ENCODE data around the gene DAAM2.
A peak's percentile ranks its signal among the peaks of the same experiment; 100 is the strongest.

Gene DAAM2

GRCh38 chr6:39929733-39930461 is 137.7 kb downstream of the DAAM2 start:
- Histone ChIP-seq H3K36me3 (ENCODE audit: control insufficient read depth, insufficient read depth, low read length) (peaks cover 17% of the 10 kb centered on the region), H3K4me3 (ENCODE audit: extremely low read depth, insufficient read depth, low read length, poor library complexity, severe bottlenecking) (no peak overlapping the region), H3K4me1 (ENCODE audit: control insufficient read depth, insufficient read depth, low read length, poor library complexity, severe bottlenecking) (peaks cover 16% of the 10 kb centered on the region), H3K27ac (ENCODE audit: low read depth, low read length, severe bottlenecking) (no peak overlapping the region), H3K9me3 (ENCODE audit: control insufficient read depth, low read length) (no peaks in the 10 kb centered on the region)
- WGBS, 2 experiments (ENCODE audit: insufficient coverage in 2 of 2), result 91 to 95% methylated on average over 9 to 10 of the region's 11 CpGs

- Histone ChIP-seq H3K36me3 (ENCODE audit: control insufficient read depth, insufficient read depth, low read length) (peaks cover 11% of the 10 kb centered on the region), H3K9me3 (ENCODE audit: control insufficient read depth, low read length) (no peaks in the 10 kb centered on the region), H3K4me1 (ENCODE audit: control insufficient read depth, insufficient read depth, low read length, poor library complexity, severe bottlenecking) (peaks cover 16% of the 10 kb centered on the region), H3K4me3 (ENCODE audit: extremely low read depth, insufficient read depth, low read length, poor library complexity, severe bottlenecking) (no peak overlapping the region), H3K27ac (ENCODE audit: low read depth, low read length, severe bottlenecking) (no peak overlapping the region)
- 83 to 94% methylated on average over 1 to 3 of the region's 4 CpGs for whole genome bisulfite sequencing, 2 experiments (ENCODE audit: insufficient coverage in 2 of 2)
Observed at GRCh38 chr6:39930540-39930939, 138.4 kb downstream of the DAAM2 start.

- H3K27ac ChIP-seq (ENCODE audit: low read depth, low read length, severe bottlenecking), result no peak overlapping the region
- no peak overlapping the region for H3K4me3 ChIP-seq (ENCODE audit: extremely low read depth, insufficient read depth, low read length, poor library complexity, severe bottlenecking)
- 86% methylated on average over 1 of the region's 1 CpG; no CpG with 5 or more reads in 1 of the 2 experiments for WGBS, 2 experiments (ENCODE audit: insufficient coverage in 2 of 2)
- no peaks in the 10 kb centered on the region for H3K9me3 ChIP-seq (ENCODE audit: control insufficient read depth, low read length)
- H3K4me1 ChIP-seq (ENCODE audit: control insufficient read depth, insufficient read depth, low read length, poor library complexity, severe bottlenecking), result peaks cover 16% of the 10 kb centered on the region
- peaks cover 4% of the 10 kb centered on the region for H3K36me3 ChIP-seq (ENCODE audit: control insufficient read depth, insufficient read depth, low read length)
Observed at GRCh38 chr6:39931607-39932006, 139.4 kb downstream of the DAAM2 start.

- Histone ChIP-seq H3K4me3 (ENCODE audit: extremely low read depth, insufficient read depth, low read length, poor library complexity, severe bottlenecking) (no peak overlapping the region), H3K4me1 (ENCODE audit: control insufficient read depth, insufficient read depth, low read length, poor library complexity, severe bottlenecking) (peaks cover 16% of the 10 kb centered on the region), H3K9me3 (ENCODE audit: control insufficient read depth, low read length) (no peaks in the 10 kb centered on the region), H3K36me3 (ENCODE audit: control insufficient read depth, insufficient read depth, low read length) (no peaks in the 10 kb centered on the region), H3K27ac (ENCODE audit: low read depth, low read length, severe bottlenecking) (no peak overlapping the region)
- WGBS, 2 experiments (ENCODE audit: insufficient coverage in 2 of 2), result 97 to 98% methylated on average over 6 of the region's 8 CpGs
Observed at GRCh38 chr6:39932386-39932910, 140.3 kb downstream of the DAAM2 start.

- no peak overlapping the region for H3K27ac ChIP-seq (ENCODE audit: low read depth, low read length, severe bottlenecking)
- WGBS, 2 experiments (ENCODE audit: insufficient coverage in 2 of 2), result 10 to 14% methylated on average over 5 to 9 of the region's 9 CpGs
- peaks cover 16% of the 10 kb centered on the region for H3K4me1 ChIP-seq (ENCODE audit: control insufficient read depth, insufficient read depth, low read length, poor library complexity, severe bottlenecking)
- no peaks in the 10 kb centered on the region for H3K36me3 ChIP-seq (ENCODE audit: control insufficient read depth, insufficient read depth, low read length)
- H3K9me3 ChIP-seq (ENCODE audit: control insufficient read depth, low read length), result no peaks in the 10 kb centered on the region
- H3K4me3 ChIP-seq (ENCODE audit: extremely low read depth, insufficient read depth, low read length, poor library complexity, severe bottlenecking), result peak overlapping the region; percentile 70
Observed at GRCh38 chr6:39933669-39934130, 141.5 kb downstream of the DAAM2 start.

- no peaks in the 10 kb centered on the region for H3K36me3 ChIP-seq (ENCODE audit: control insufficient read depth, insufficient read depth, low read length)
- H3K4me3 ChIP-seq (ENCODE audit: extremely low read depth, insufficient read depth, low read length, poor library complexity, severe bottlenecking), result peak within 1 kb of the TSS; percentile 70
- WGBS, 2 experiments (ENCODE audit: insufficient coverage in 2 of 2), result 0 to 1% methylated on average over 34 to 44 of the region's 46 CpGs
- no peaks in the 10 kb centered on the region for H3K9me3 ChIP-seq (ENCODE audit: control insufficient read depth, low read length)
- no peak within 1 kb of the TSS for H3K27ac ChIP-seq (ENCODE audit: low read depth, low read length, severe bottlenecking)
- H3K4me1 ChIP-seq (ENCODE audit: control insufficient read depth, insufficient read depth, low read length, poor library complexity, severe bottlenecking), result peaks cover 16% of the 10 kb centered on the region
Observed at GRCh38 chr6:39934131-39934757, 142.1 kb downstream of the DAAM2 start, which contains the start of gene MOCS1. MOCS1 (minus strand) TSS chr6:39934462; CDS start chr6:39934417, 45 bp downstream.

GRCh38 chr6:39935241-39935640 is 143.1 kb downstream of the DAAM2 start:
- H3K4me3 ChIP-seq (ENCODE audit: extremely low read depth, insufficient read depth, low read length, poor library complexity, severe bottlenecking), result no peak overlapping the region
- peaks cover 11% of the 10 kb centered on the region for H3K4me1 ChIP-seq (ENCODE audit: control insufficient read depth, insufficient read depth, low read length, poor library complexity, severe bottlenecking)
- no peaks in the 10 kb centered on the region for H3K36me3 ChIP-seq (ENCODE audit: control insufficient read depth, insufficient read depth, low read length)
- no peak overlapping the region for H3K27ac ChIP-seq (ENCODE audit: low read depth, low read length, severe bottlenecking)
- no peaks in the 10 kb centered on the region for H3K9me3 ChIP-seq (ENCODE audit: control insufficient read depth, low read length)
- 79 to 89% methylated on average over 1 to 2 of the region's 2 CpGs for WGBS, 2 experiments (ENCODE audit: insufficient coverage in 2 of 2)

GRCh38 chr6:39936857-39937256 is 144.7 kb downstream of the DAAM2 start:
- no peak overlapping the region for H3K4me3 ChIP-seq (ENCODE audit: extremely low read depth, insufficient read depth, low read length, poor library complexity, severe bottlenecking)
- no peak overlapping the region for H3K27ac ChIP-seq (ENCODE audit: low read depth, low read length, severe bottlenecking)
- no peaks in the 10 kb centered on the region for H3K36me3 ChIP-seq (ENCODE audit: control insufficient read depth, insufficient read depth, low read length)
- H3K9me3 ChIP-seq (ENCODE audit: control insufficient read depth, low read length), result no peaks in the 10 kb centered on the region
- 100% methylated on average over 1 of the region's 1 CpG for WGBS, 2 experiments (ENCODE audit: insufficient coverage in 2 of 2)
- H3K4me1 ChIP-seq (ENCODE audit: control insufficient read depth, insufficient read depth, low read length, poor library complexity, severe bottlenecking), result peaks cover 11% of the 10 kb centered on the region

- Histone ChIP-seq H3K4me1 (ENCODE audit: control insufficient read depth, insufficient read depth, low read length, poor library complexity, severe bottlenecking) (peaks cover 8% of the 10 kb centered on the region), H3K36me3 (ENCODE audit: control insufficient read depth, insufficient read depth, low read length) (no peaks in the 10 kb centered on the region), H3K27ac (ENCODE audit: low read depth, low read length, severe bottlenecking) (no peak overlapping the region), H3K9me3 (ENCODE audit: control insufficient read depth, low read length) (no peaks in the 10 kb centered on the region), H3K4me3 (ENCODE audit: extremely low read depth, insufficient read depth, low read length, poor library complexity, severe bottlenecking) (no peak overlapping the region)
- WGBS, 2 experiments (ENCODE audit: insufficient coverage in 2 of 2), result 67% methylated on average over 1 of the region's 3 CpGs; no CpG with 5 or more reads in 1 of the 2 experiments
Observed at GRCh38 chr6:39937686-39938333, 145.6 kb downstream of the DAAM2 start.

GRCh38 chr6:39938773-39939654 is 146.8 kb downstream of the DAAM2 start:
- no peaks in the 10 kb centered on the region for H3K36me3 ChIP-seq (ENCODE audit: control insufficient read depth, insufficient read depth, low read length)
- H3K27ac ChIP-seq (ENCODE audit: low read depth, low read length, severe bottlenecking), result no peak overlapping the region
- H3K9me3 ChIP-seq (ENCODE audit: control insufficient read depth, low read length), result no peaks in the 10 kb centered on the region
- no peaks in the 10 kb centered on the region for H3K4me1 ChIP-seq (ENCODE audit: control insufficient read depth, insufficient read depth, low read length, poor library complexity, severe bottlenecking)
- no peak overlapping the region for H3K4me3 ChIP-seq (ENCODE audit: extremely low read depth, insufficient read depth, low read length, poor library complexity, severe bottlenecking)
- WGBS, 2 experiments (ENCODE audit: insufficient coverage in 2 of 2), result 90 to 91% methylated on average over 6 to 8 of the region's 10 CpGs
